H1 (cell line): ENCODE data around the gene ALDH3B1. TPM values are rescaled to one million over a fixed set of nuclear protein-coding genes. Genes with fewer than 3 reads are reported as not detected.

ENCODE experiments used
- CTCF ChIA-PET: fragments of 300-600 bp; sonication (Branson Sonifier 250); formaldehyde crosslinking; loops from one replicate; lab custom pipeline; 2021; ENCODE audit not compliant: partially characterized antibody; lab: Charles Lee
- POLR2A ChIA-PET: fragments of 300-600 bp; sonication (Branson Sonifier 250); formaldehyde crosslinking; loops from one replicate; lab custom pipeline; 2021; ENCODE audit warnings: inconsistent platforms; ENCODE audit not compliant: partially characterized antibody; lab: Charles Lee
- DNase-seq, 2 experiments: peaks; one replicate each; pipeline versions ENCODE4 v3.0.0 to v3.0.0-alpha.2; 2010 to 2022; ENCODE audit warnings: low spot score in 2 of 2, low read depth in 1 of 2, mixed read lengths in 1 of 2
- FAIRE-seq: peaks from 2 replicates; lab custom pipeline; 2011; peaks lifted over from hg19 to GRCh38; lab: Jason Lieb, UNC
- H2AFZ ChIP-seq: 2 replicates; pipeline ENCODE4 v1.8.1; 2012; ENCODE audit warnings: low read length, inconsistent platforms
- H2AK5ac ChIP-seq: 2 replicates; pipeline ENCODE4 v1.6.1; 2013; ENCODE audit warnings: low read depth, low read length
- H2BK120ac ChIP-seq: replicated peaks from 2 replicates; pipeline ENCODE3; 2013; ENCODE audit warnings: low read depth, low read length, inconsistent platforms
- H2BK12ac ChIP-seq: 2 replicates; pipeline ENCODE4 v1.6.1; 2013; ENCODE audit warnings: low read depth, low read length
- H2BK15ac ChIP-seq: 2 replicates; pipeline ENCODE4 v1.6.1; 2013; ENCODE audit warnings: low read length
- H2BK20ac ChIP-seq: 2 replicates; pipeline ENCODE4 v1.6.1; 2013; ENCODE audit warnings: low read length
- H2BK5ac ChIP-seq: 2 replicates; pipeline ENCODE4 v1.6.1; 2013; ENCODE audit warnings: low read depth, low read length
- H3K14ac ChIP-seq: 2 replicates; pipeline ENCODE4 v1.6.1; 2013; ENCODE audit warnings: inconsistent platforms; ENCODE audit not compliant: insufficient read length
- H3K18ac ChIP-seq: 2 replicates; pipeline ENCODE4 v1.6.1; 2013; ENCODE audit warnings: low read length; ENCODE audit errors: extremely low read depth
- H3K23ac ChIP-seq: 2 replicates; pipeline ENCODE4 v1.6.1; 2013; ENCODE audit warnings: inconsistent platforms; ENCODE audit not compliant: insufficient read length
- H3K23me2 ChIP-seq: 2 replicates; pipeline ENCODE4 v1.6.1; 2013; ENCODE audit warnings: low read depth, low read length
- H3K27ac ChIP-seq: 2 replicates; pipeline ENCODE4 v1.6.1; 2011; ENCODE audit warnings: low read depth, low read length, inconsistent platforms
- H3K27me3 ChIP-seq, 4 experiments: replicated peaks in 1 of 4; 1 replicate in 1 of 4; 2 replicates in 3 of 4; pipeline versions ENCODE4 v1.6.1 to v1.8.1; 2011 to 2013; ENCODE audit warnings: low read length in 3 of 4, mild to moderate bottlenecking in 3 of 4, inconsistent platforms in 2 of 4, mixed read lengths in 2 of 4, moderate library complexity in 1 of 4; ENCODE audit not compliant: control insufficient read depth in 3 of 4, insufficient read depth in 3 of 4; ENCODE audit errors: extremely low read depth in 1 of 4
- H3K36me3 ChIP-seq, 4 experiments: 2 replicates each; pipeline versions ENCODE4 v1.6.1 to v1.8.1; 2011 to 2013; ENCODE audit warnings: mild to moderate bottlenecking in 4 of 4, low read length in 3 of 4, moderate library complexity in 2 of 4, control low read depth in 1 of 4, inconsistent platforms in 1 of 4; ENCODE audit not compliant: insufficient read depth in 4 of 4, control insufficient read depth in 2 of 4
- H3K4ac ChIP-seq: replicated peaks from 2 replicates; pipeline ENCODE3; 2013; ENCODE audit warnings: low read length, low read depth, mixed read lengths, inconsistent platforms; ENCODE audit not compliant: insufficient read length
- H3K4me1 ChIP-seq, 4 experiments: replicated peaks in 1 of 4; 1 replicate in 1 of 4; 2 replicates in 3 of 4; pipeline versions ENCODE4 v1.6.1 to v1.8.1; 2011 to 2013; ENCODE audit warnings: low read length in 3 of 4, inconsistent platforms in 2 of 4, mixed read lengths in 1 of 4; ENCODE audit not compliant: insufficient read depth in 4 of 4, control insufficient read depth in 3 of 4
- H3K4me2 ChIP-seq, 2 experiments: 2 replicates each; pipeline versions ENCODE4 v1.6.1 to v1.8.1; 2011 to 2013; ENCODE audit warnings: low read depth in 2 of 2, low read length in 2 of 2, control low read depth in 1 of 2, inconsistent platforms in 1 of 2, mild to moderate bottlenecking in 1 of 2; ENCODE audit not compliant: insufficient read depth in 1 of 2
- H3K4me3 ChIP-seq, 4 experiments: fragments of 200-600, 300-600 bp in 1 of 4; sonication (generic), shearing (Covaris generic), sonication (Bioruptor Twin) in 1 of 4; 2 replicates each; pipeline versions ENCODE4 v1.5.1 to v1.8.1; 2011 to 2016; ENCODE audit warnings: low read length in 4 of 4, low read depth in 3 of 4, control low read depth in 2 of 4, inconsistent platforms in 2 of 4, mild to moderate bottlenecking in 2 of 4, mixed read lengths in 1 of 4, moderate library complexity in 1 of 4; ENCODE audit not compliant: insufficient read depth in 2 of 4; ENCODE audit errors: extremely low read depth in 1 of 4
- H3K56ac ChIP-seq: replicated peaks from 2 replicates; pipeline ENCODE3; 2013; ENCODE audit warnings: low read depth, mild to moderate bottlenecking, mixed read lengths, low read length, inconsistent platforms; ENCODE audit not compliant: insufficient read length
- H3K79me1 ChIP-seq: 2 replicates; pipeline ENCODE4 v1.6.1; 2013; ENCODE audit warnings: low read depth, low read length, control low read depth
- H3K79me2 ChIP-seq, 2 experiments: 2 replicates each; pipeline versions ENCODE4 v1.6.1 to v1.8.1; 2012 to 2013; ENCODE audit warnings: low read length in 2 of 2, mild to moderate bottlenecking in 2 of 2, inconsistent platforms in 1 of 2; ENCODE audit not compliant: insufficient read depth in 2 of 2, control insufficient read depth in 1 of 2
- H3K9ac ChIP-seq, 4 experiments: replicated peaks in 1 of 4; 1 replicate in 1 of 4; 2 replicates in 3 of 4; pipeline versions ENCODE4 v1.6.1 to v1.8.1; 2011 to 2013; ENCODE audit warnings: low read depth in 3 of 4, low read length in 3 of 4, control low read depth in 2 of 4, mild to moderate bottlenecking in 2 of 4, moderate library complexity in 2 of 4, inconsistent platforms in 1 of 4; ENCODE audit errors: extremely low read depth in 1 of 4
- H3K9me3 ChIP-seq, 2 experiments: 2 replicates each; pipeline versions ENCODE4 v1.6.1 to v1.8.1; 2012 to 2013; ENCODE audit warnings: mild to moderate bottlenecking in 2 of 2, moderate library complexity in 2 of 2, control low read depth in 1 of 2, inconsistent platforms in 1 of 2, low read depth in 1 of 2, low read length in 1 of 2, mixed read lengths in 1 of 2; ENCODE audit not compliant: insufficient read depth in 2 of 2
- H4K20me1 ChIP-seq, 2 experiments: replicated peaks in 1 of 2; 2 replicates each; pipeline versions ENCODE3 to v1.8.1; 2011 to 2013; ENCODE audit warnings: inconsistent platforms in 2 of 2, low read length in 2 of 2, mild to moderate bottlenecking in 1 of 2; ENCODE audit not compliant: insufficient read depth in 2 of 2, control insufficient read depth in 1 of 2
- H4K5ac ChIP-seq: 2 replicates; pipeline ENCODE4 v1.6.1; 2013; ENCODE audit warnings: low read length, low read depth, mixed read lengths, inconsistent platforms; ENCODE audit not compliant: insufficient read length
- H4K8ac ChIP-seq: 2 replicates; pipeline ENCODE4 v1.8.0; 2013; ENCODE audit warnings: mild to moderate bottlenecking, moderate library complexity, low read length, inconsistent platforms; ENCODE audit not compliant: insufficient read depth; ENCODE audit errors: extremely low read depth
- H4K91ac ChIP-seq: replicated peaks from 2 replicates; pipeline ENCODE3; 2013; ENCODE audit warnings: low read length, mixed read lengths, inconsistent platforms; ENCODE audit not compliant: insufficient read length
- CEBPB ChIP-seq: IDR thresholded peaks from 2 replicates; pipeline ENCODE4 v1.6.1; 2012; ENCODE audit warnings: low read depth, low read length
- CREB1 ChIP-seq: IDR thresholded peaks from 2 replicates; pipeline ENCODE4 v1.6.1; 2012; ENCODE audit warnings: inconsistent platforms
- WGBS, 2 experiments: shearing (Covaris generic) in 1 of 2; methylation state at CpG; one replicate each; pipeline versions ENCODE4 v1.1.6 to v1.1.7; 2013 to 2015; ENCODE audit warnings: low lambda C conversion rate in 2 of 2, mixed read lengths in 2 of 2, inconsistent platforms in 1 of 2, low coverage in 1 of 2, missing lambda C conversion rate in 1 of 2; ENCODE audit not compliant: insufficient replicate concordance in 2 of 2, insufficient coverage in 1 of 2, insufficient read length in 1 of 2; ENCODE audit errors: extremely low coverage in 1 of 2, missing lambda C conversion rate in 1 of 2; 5-methylcytosine and 5-hydroxymethylcytosine counted together
- polyA plus RNA-seq, 7 experiments: library from polyadenylated mRNA; depleted of rRNA in 3 of 7; stranded (reverse) in 5 of 7; unstranded in 2 of 7; fragments of >200 nt in 5 of 7; fragments of 200-250 nt in 2 of 7; gene quantifications; 1 replicate in 5 of 7; 2 replicates in 1 of 7; 4 replicates in 1 of 7; pipeline versions ENCODE4 v1.2.1 to v1.2.3, GENCODE V29; 2011 to 2013; ENCODE audit warnings: missing spikeins in 2 of 7, mixed read lengths in 2 of 7
- total RNA-seq: library from RNA; stranded (reverse); fragmentation: NEBNext Ultra II Directional; extraction: Animal tissue kit (Norgen Biotek cat#: 25700); gene quantifications from 2 replicates; pipeline ENCODE4 v1.2.1, GENCODE V29; 2021
- TF ChIP-seq, protein P1 (sequence below): IDR thresholded peaks from 2 replicates; pipeline ENCODE4 v1.6.1; 2012; ENCODE audit warnings: low read length, inconsistent platforms

ALDH3B1 gene
- total and polyA plus RNA-seq, 2 of the 8 experiments (the other 6 are each of a cell fraction or from before 2014, with no cell fraction given): 0.32 to 0.47 TPM

DNA sequence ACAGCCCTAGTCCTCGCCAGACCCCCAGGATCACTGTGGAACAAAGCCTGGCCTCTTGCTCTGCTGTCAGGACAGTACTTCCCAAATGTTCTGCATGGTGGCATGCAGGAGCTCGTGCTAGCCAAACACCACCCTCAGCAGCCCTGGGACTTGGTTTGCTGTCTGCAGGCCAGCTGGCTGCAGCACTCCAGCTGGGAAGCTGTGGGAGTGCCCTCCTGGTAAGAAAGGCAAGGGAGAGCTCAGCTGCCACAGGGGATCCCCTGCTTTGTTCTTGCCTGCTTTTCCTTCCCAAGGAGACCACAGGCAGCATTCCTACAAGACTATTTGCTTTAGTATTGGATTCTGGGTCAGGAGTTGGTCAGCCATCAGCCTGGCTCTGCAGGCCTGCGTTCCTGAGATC is 56.6 kb downstream of the ALDH3B1 start:
- Histone ChIP-seq H4K20me1 (peaks cover 7 to 8% of the 10 kb centered on the region in 2 experiments), H2BK12ac (no peak overlapping the region), H3K4me1 (no peaks in the 10 kb centered on the region), H3K36me3 (peaks cover 44 to 98% (median 89%) of the 10 kb centered on the region in 4 experiments), H3K14ac (no peak overlapping the region), H3K9ac (no peak overlapping the region), H3K23me2 (no peaks in the 10 kb centered on the region), H3K18ac (no peak overlapping the region), H3K27me3 (no peaks in the 10 kb centered on the region), H3K4ac (no peak overlapping the region), H2BK20ac (no peak overlapping the region), H3K4me2 (no peak overlapping the region), H4K8ac (no peak overlapping the region), H3K79me1 (peaks cover 3% of the 10 kb centered on the region; the same call in 1 of the 2 replicates), H3K27ac (no peak overlapping the region), H2AK5ac (no peak overlapping the region), H3K23ac (no peak overlapping the region), H4K91ac (no peak overlapping the region), H3K56ac (no peak overlapping the region), H2AFZ (no peak overlapping the region), H3K9me3 (no peaks in the 10 kb centered on the region), H2BK5ac (no peak overlapping the region; the same call in 1 of the 2 replicates), H3K79me2 (no peaks in the 10 kb centered on the region; a peak in 1 of 4 replicates), H4K5ac (no peak overlapping the region), H2BK15ac (no peak overlapping the region), H3K4me3 (no peak overlapping the region), H2BK120ac (no peak overlapping the region)
- TF ChIP-seq CEBPB (no peak), CREB1 (no peak)
- TF ChIP-seq, protein P1, sequence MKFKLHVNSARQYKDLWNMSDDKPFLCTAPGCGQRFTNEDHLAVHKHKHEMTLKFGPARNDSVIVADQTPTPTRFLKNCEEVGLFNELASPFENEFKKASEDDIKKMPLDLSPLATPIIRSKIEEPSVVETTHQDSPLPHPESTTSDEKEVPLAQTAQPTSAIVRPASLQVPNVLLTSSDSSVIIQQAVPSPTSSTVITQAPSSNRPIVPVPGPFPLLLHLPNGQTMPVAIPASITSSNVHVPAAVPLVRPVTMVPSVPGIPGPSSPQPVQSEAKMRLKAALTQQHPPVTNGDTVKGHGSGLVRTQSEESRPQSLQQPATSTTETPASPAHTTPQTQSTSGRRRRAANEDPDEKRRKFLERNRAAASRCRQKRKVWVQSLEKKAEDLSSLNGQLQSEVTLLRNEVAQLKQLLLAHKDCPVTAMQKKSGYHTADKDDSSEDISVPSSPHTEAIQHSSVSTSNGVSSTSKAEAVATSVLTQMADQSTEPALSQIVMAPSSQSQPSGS: no peak
- DNase-seq: no peak
- POLR2A ChIA-PET: interaction anchor here (1.0 to 1.1 kb wide), 2 partner anchors 10 to 14 kb away, joined by 3 to 4 read pairs; no protein-coding TSS in a partner anchor
- WGBS, 2 experiments: 95% methylated on average over 3 of the region's 3 CpGs; no CpG with 5 or more reads in 1 of the 2 experiments
- no peak for FAIRE-seq
- CTCF ChIA-PET: interaction anchor here (0.5 to 1.0 kb wide), 3 partner anchors 33 to 142 kb away, joined by 3 read pairs; no protein-coding TSS in a partner anchor
